Anterior cingulate cortex (tissue), 58 donors: ENCODE results near the gene RPS24.
A peak's percentile ranks its signal among the peaks of the same experiment; 100 is the strongest.

Experiments
- DNase-seq, 58 donors: peaks; one replicate each; lab custom pipeline; 2025; lab: John Stamatoyannopoulos, UW

Gene RPS24

GRCh38 chr10:78025685-78026364, 7.8 kb upstream of the RPS24 start:
- DNase-seq = no peak

- DNase-seq = no peak
Measured at GRCh38 chr10:78028438-78029268, 5.0 kb upstream of the RPS24 start.

- peak; percentile 38 to 93 (median 85) for DNase-seq
Measured at GRCh38 chr10:78029269-78030226, 4.1 kb upstream of the RPS24 start, which contains the start of gene POLR3A. Gene POLR3A (minus strand): TSS chr10:78029515. CDS start chr10:78029407, 108 bp downstream.

- DNase-seq = no peak
Measured at GRCh38 chr10:78033387-78033636, 351 bp upstream of the RPS24 start.

- DNase-seq = no peak
Measured at GRCh38 chr10:78035025-78035424, 1.4 kb downstream of the RPS24 start.

- no peak for DNase-seq
Measured at GRCh38 chr10:78035437-78035836, 1.8 kb downstream of the RPS24 start.

- no peak for DNase-seq
Measured at GRCh38 chr10:78035933-78036583, 2.4 kb downstream of the RPS24 start.

GRCh38 chr10:78038105-78038504, 4.4 kb downstream of the RPS24 start:
- DNase-seq = no peak

GRCh38 chr10:78038791-78039547, 5.3 kb downstream of the RPS24 start:
- no peak for DNase-seq

GRCh38 chr10:78039743-78040142, 6.1 kb downstream of the RPS24 start:
- no peak for DNase-seq

GRCh38 chr10:78041170-78042057, 7.8 kb downstream of the RPS24 start:
- DNase-seq = no peak

GRCh38 chr10:78042058-78042751, 8.5 kb downstream of the RPS24 start:
- DNase-seq = no peak

- DNase-seq = no peak
Measured at GRCh38 chr10:78042752-78043104, 9.1 kb downstream of the RPS24 start.

GRCh38 chr10:78044179-78044578, 10.5 kb downstream of the RPS24 start:
- no peak for DNase-seq

GRCh38 chr10:78044699-78045098, 11.0 kb downstream of the RPS24 start:
- DNase-seq = no peak

GRCh38 chr10:78045237-78045636, 11.6 kb downstream of the RPS24 start:
- DNase-seq = peak in 5 of 58 donors; percentile 4 to 31 (median 20)

GRCh38 chr10:78045856-78046255, 12.2 kb downstream of the RPS24 start:
- no peak for DNase-seq

GRCh38 chr10:78046711-78047269, 13.1 kb downstream of the RPS24 start:
- DNase-seq = no peak
